Stimulated activated CD4-positive, alpha-beta T cell treated with anti-CD3 and anti-CD28 coated beads, Interleukin-12 subunit alpha, Interleukin-12 subunit beta, amount 100 ng/mL, for 48 hours (primary cell): ENCODE results near the gene SNTB2.

Experiments
- DNase-seq, 3 donors: peaks; one replicate each; pipeline ENCODE4 v3.0.0-alpha.2; 2020; ENCODE audit warnings: low read depth in 2 of 3, low spot score in 1 of 3

The SNTB2 gene

GRCh38 chr16:69179328-69180010 lies 7.5 kb upstream of the SNTB2 start:
- no peak for DNase-seq

- no peak for DNase-seq
These were observed 7.0 kb upstream of the SNTB2 start for GRCh38 chr16:69180011-69180338.

GRCh38 chr16:69182730-69183416 lies 4.1 kb upstream of the SNTB2 start:
- no peak for DNase-seq

- DNase-seq: peak in 1 of 3 donors; percentile 37
These were observed 677 bp downstream of the SNTB2 start for GRCh38 chr16:69187446-69188235.

GRCh38 chr16:69188236-69188549 lies 1.2 kb downstream of the SNTB2 start:
- DNase-seq: no peak

- DNase-seq: no peak
These were observed 1.8 kb downstream of the SNTB2 start for GRCh38 chr16:69188716-69189115.

- DNase-seq: no peak
These were observed 3.2 kb downstream of the SNTB2 start for GRCh38 chr16:69190046-69190588.

- DNase-seq: no peak
These were observed 3.6 kb downstream of the SNTB2 start for GRCh38 chr16:69190598-69190997.

- DNase-seq: no peak
These were observed 4.2 kb downstream of the SNTB2 start for GRCh38 chr16:69191136-69191535.

GRCh38 chr16:69193855-69194254 lies 6.9 kb downstream of the SNTB2 start:
- DNase-seq: no peak

GRCh38 chr16:69194488-69194887 lies 7.5 kb downstream of the SNTB2 start:
- no peak for DNase-seq

GRCh38 chr16:69195369-69196029 lies 8.5 kb downstream of the SNTB2 start:
- DNase-seq: no peak

- no peak for DNase-seq
These were observed 10.6 kb downstream of the SNTB2 start for GRCh38 chr16:69197573-69197972.

GRCh38 chr16:69199382-69199781 lies 12.4 kb downstream of the SNTB2 start:
- no peak for DNase-seq

GRCh38 chr16:69201291-69201690 lies 14.3 kb downstream of the SNTB2 start:
- no peak for DNase-seq

- DNase-seq: no peak
These were observed 14.8 kb downstream of the SNTB2 start for GRCh38 chr16:69201787-69202186.

GRCh38 chr16:69204172-69204571 lies 17.2 kb downstream of the SNTB2 start:
- DNase-seq: no peak

GRCh38 chr16:69209735-69210134 lies 22.8 kb downstream of the SNTB2 start:
- DNase-seq: no peak

GRCh38 chr16:69217433-69217832 lies 30.5 kb downstream of the SNTB2 start:
- no peak for DNase-seq

GRCh38 chr16:69219279-69219678 lies 32.3 kb downstream of the SNTB2 start:
- DNase-seq: no peak

- no peak for DNase-seq
These were observed 36.9 kb downstream of the SNTB2 start for GRCh38 chr16:69223882-69224281.

GRCh38 chr16:69225121-69225520 lies 38.2 kb downstream of the SNTB2 start:
- DNase-seq: no peak
